OCI-LY1 (cell line): ENCODE measurements around the gene LSM14A.

Experiments used
- CTCF ChIP-seq: fragments of 200-600 bp; sonication (generic), shearing (Covaris generic); IDR thresholded peaks from 2 replicates; pipeline ENCODE4 v1.5.1; 2017; ENCODE audit warnings: mild to moderate bottlenecking, antibody characterized with exemption, low read length, moderate library complexity, mixed read lengths
- EZH2 ChIP-seq: fragments of 200-600 bp; sonication (generic), shearing (Covaris generic); IDR thresholded peaks from 2 replicates; pipeline ENCODE4 v1.8.0; 2017; ENCODE audit warnings: borderline replicate concordance, mixed run types, mild to moderate bottlenecking, antibody characterized with exemption, low read length, moderate library complexity, mixed read lengths

GRCh38 chr19:34273121-34273520 is 100.8 kb downstream of the LSM14A start:
- TF ChIP-seq CTCF (no peak), EZH2 (no peak)
